Measurements from ENCODE around the gene APBB2. TPM values are rescaled to one million over a fixed set of nuclear protein-coding genes. Genes with fewer than 3 reads are reported as not detected.

The APBB2 gene
- total and polyA plus RNA-seq, 2 of the 4 experiments (the other 2 are of a cell fraction), result 47.9 to 75.5 TPM

DNA sequence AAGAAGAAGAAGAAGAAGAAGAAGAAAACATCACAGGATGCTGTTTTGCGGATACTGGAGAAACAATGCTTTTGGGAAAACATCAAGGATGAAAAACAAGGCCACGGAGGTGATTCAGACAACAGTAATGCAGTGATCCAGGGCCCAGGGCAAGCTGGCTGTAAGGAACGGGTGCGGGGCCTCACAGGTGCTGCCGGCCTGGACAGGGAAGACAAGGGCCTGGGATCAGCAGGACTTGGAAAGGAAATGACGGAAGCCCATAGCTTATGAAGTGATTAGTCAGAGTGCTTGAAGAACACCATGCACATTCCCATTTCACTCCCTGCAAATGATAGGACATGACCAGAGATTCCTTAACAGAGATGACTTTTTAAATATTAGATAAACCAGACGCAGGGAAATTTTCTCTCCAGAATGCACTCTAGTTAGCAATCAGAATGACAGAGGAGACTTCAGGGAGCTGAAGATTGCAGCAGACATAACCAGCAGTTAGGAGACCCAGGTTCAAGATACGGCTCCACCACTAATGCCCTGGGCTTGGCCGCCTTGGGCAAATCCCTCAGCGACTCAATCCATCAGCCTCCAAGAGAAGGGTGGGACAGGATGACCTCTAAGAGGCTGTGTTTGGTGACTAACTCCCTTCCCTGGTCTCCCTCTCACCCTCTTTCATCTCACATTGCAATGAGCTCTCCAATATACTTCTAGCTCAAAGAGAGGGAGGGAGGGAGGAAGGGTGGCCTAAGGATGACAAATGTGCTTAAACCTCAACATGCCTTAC, 54.1 kb downstream of the APBB2 start:
- peaks cover 14% of the 10 kb centered on the region for H4K20me1 ChIP-seq (ENCODE audit: insufficient read depth, low read length)
- H2BK120ac ChIP-seq (ENCODE audit: low read depth, low read length), result peak overlapping the region; percentile 42
- H3K27me3 ChIP-seq (ENCODE audit: control insufficient read depth, insufficient read depth, low read length), result no peaks in the 10 kb centered on the region
- no peak overlapping the region for H4K91ac ChIP-seq (ENCODE audit: insufficient read depth, low read depth, low read length)
- peaks cover 16% of the 10 kb centered on the region for H3K4me1 ChIP-seq (ENCODE audit: control insufficient read depth, insufficient read depth, low read length)
- POLR2A ChIA-PET (ENCODE audit: unreplicated experiment), result interaction anchor here (0.6 kb wide), 1 partner anchor 62 kb away, joined by 4 read pairs; no protein-coding TSS in a partner anchor
- WGBS, 2 experiments (ENCODE audit: extremely low coverage in 2 of 2, insufficient read length in 1 of 2), result 60% methylated on average over 1 of the region's 10 CpGs; no CpG with 5 or more reads in 1 of the 2 experiments
- TF ChIP-seq BHLHE40 (IDR thresholded peaks at IDR 0.05; ENCODE audit: low read depth, low read length) (0 out of 2 replicates have a peak, but pooled peaks have one; percentile 7), POLR2A (IDR thresholded peaks at IDR 0.05; ENCODE audit: low read depth, low read length) (no peak), MXI1 (IDR thresholded peaks at IDR 0.05; ENCODE audit: borderline replicate concordance, low read depth, low read length) (no peak), FOS (IDR thresholded peaks at IDR 0.05; ENCODE audit: low read depth, low read length) (no peak; the same call in 1 of the 2 replicates), RCOR1 (IDR thresholded peaks at IDR 0.05; ENCODE audit: insufficient replicate concordance, low read length) (peak; percentile 7), RAD21 (IDR thresholded peaks at IDR 0.05; ENCODE audit: low read length) (no peak), SMC3 (IDR thresholded peaks at IDR 0.05; ENCODE audit: low read depth, low read length) (no peak), CHD1 (IDR thresholded peaks at IDR 0.05; ENCODE audit: low read depth, low read length) (no peak), RFX5 (IDR thresholded peaks at IDR 0.05; ENCODE audit: low read depth, low read length) (no peak), MAZ (IDR thresholded peaks at IDR 0.05; ENCODE audit: borderline replicate concordance, low read depth, low read length) (no peak), MAFK (IDR thresholded peaks at IDR 0.05; ENCODE audit: low read depth, low read length) (no peak)
- TF ChIP-seq, protein P1, sequence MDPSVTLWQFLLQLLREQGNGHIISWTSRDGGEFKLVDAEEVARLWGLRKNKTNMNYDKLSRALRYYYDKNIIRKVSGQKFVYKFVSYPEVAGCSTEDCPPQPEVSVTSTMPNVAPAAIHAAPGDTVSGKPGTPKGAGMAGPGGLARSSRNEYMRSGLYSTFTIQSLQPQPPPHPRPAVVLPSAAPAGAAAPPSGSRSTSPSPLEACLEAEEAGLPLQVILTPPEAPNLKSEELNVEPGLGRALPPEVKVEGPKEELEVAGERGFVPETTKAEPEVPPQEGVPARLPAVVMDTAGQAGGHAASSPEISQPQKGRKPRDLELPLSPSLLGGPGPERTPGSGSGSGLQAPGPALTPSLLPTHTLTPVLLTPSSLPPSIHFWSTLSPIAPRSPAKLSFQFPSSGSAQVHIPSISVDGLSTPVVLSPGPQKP (IDR thresholded peaks at IDR 0.05; ENCODE audit: borderline replicate concordance, low read depth, low read length), result no peak
- TF ChIP-seq, protein P2, sequence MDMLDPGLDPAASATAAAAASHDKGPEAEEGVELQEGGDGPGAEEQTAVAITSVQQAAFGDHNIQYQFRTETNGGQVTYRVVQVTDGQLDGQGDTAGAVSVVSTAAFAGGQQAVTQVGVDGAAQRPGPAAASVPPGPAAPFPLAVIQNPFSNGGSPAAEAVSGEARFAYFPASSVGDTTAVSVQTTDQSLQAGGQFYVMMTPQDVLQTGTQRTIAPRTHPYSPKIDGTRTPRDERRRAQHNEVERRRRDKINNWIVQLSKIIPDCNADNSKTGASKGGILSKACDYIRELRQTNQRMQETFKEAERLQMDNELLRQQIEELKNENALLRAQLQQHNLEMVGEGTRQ (IDR thresholded peaks at IDR 0.05; ENCODE audit: low read depth, low read length), result no peak
- no peak overlapping the region for H3K27ac ChIP-seq (ENCODE audit: insufficient read depth, low read length)
- no peaks in the 10 kb centered on the region for H3K36me3 ChIP-seq (ENCODE audit: control insufficient read depth, insufficient read depth, low read length)
- peak; percentile 77 for ATAC-seq (ENCODE audit: low read depth)
- H3K79me1 ChIP-seq (ENCODE audit: low read depth in 1 of 2, low read length in 2 of 2), result peaks cover 31 to 69% of the 10 kb centered on the region in 2 experiments
- H3K9me1 ChIP-seq (ENCODE audit: insufficient read depth, low read length), result peaks cover 21% of the 10 kb centered on the region
- H2AK9ac ChIP-seq (replicated peaks; ENCODE audit: low read depth, low read length, poor library complexity), result peak overlapping the region; percentile 69
- intact Hi-C loops (cut with micrococcal nuclease), result no loop called here
- H3K9me3 ChIP-seq (ENCODE audit: control insufficient read depth, insufficient read depth, low read length), result no peaks in the 10 kb centered on the region
- no peak overlapping the region for H2AK5ac ChIP-seq (ENCODE audit: low read depth, low read length)
- in situ Hi-C loops (cut with MboI; ENCODE audit: low sequenced_read_pairs), result no loop called here
- H2BK20ac ChIP-seq (ENCODE audit: low read depth, low read length), result peak overlapping the region; percentile 42; the same call in 1 of the 2 replicates
- peak overlapping the region; percentile 70; the same call in 1 of the 2 replicates for H3K23ac ChIP-seq (ENCODE audit: low read depth, low read length)
- H3K56ac ChIP-seq (ENCODE audit: extremely low read depth, insufficient read depth, low read length), result no peak overlapping the region
- no TSS peak for BruUV-seq (replicated peaks)
- H3K4ac ChIP-seq (ENCODE audit: low read depth, low read length), result peak overlapping the region; percentile 58; the same call in 1 of the 2 replicates
- H2BK5ac ChIP-seq (ENCODE audit: low read depth, low read length, poor library complexity, severe bottlenecking), result peak overlapping the region; percentile 84
- H3K14ac ChIP-seq (replicated peaks; ENCODE audit: low read depth, low read length), result peak overlapping the region; percentile 4; the same call in 1 of the 2 replicates
- no peak overlapping the region for H3K4me3 ChIP-seq (ENCODE audit: insufficient read depth, low read depth, low read length)
- H3K18ac ChIP-seq (ENCODE audit: low read depth, low read length), result peak overlapping the region; percentile 0; the same call in 1 of the 2 replicates
- H4K8ac ChIP-seq (ENCODE audit: low read depth in 2 of 2, low read length in 2 of 2), result peak overlapping the region in 1 of 2 experiments; percentile 19; a peak in 1 of 4 replicates
- no peak overlapping the region for H3K9ac ChIP-seq (ENCODE audit: low read depth, low read length)
- peak overlapping the region; percentile 16 for H2AFZ ChIP-seq (replicated peaks; ENCODE audit: low read length, poor library complexity)
- CTCF ChIA-PET, result interaction anchor here (0.8 to 1.0 kb wide), 2 partner anchors 17 to 44 kb away, joined by 3 read pairs; no protein-coding TSS in a partner anchor
- peak overlapping the region; percentile 47; the same call in 1 of the 2 replicates for H3K4me2 ChIP-seq (ENCODE audit: low read depth, low read length)
- peak overlapping the region; percentile 7; the same call in 1 of the 3 replicates for H2BK15ac ChIP-seq (ENCODE audit: low read depth, low read length)
- dilution Hi-C loops (cut with HindIII; ENCODE audit: low sequenced_read_pairs, unreplicated experiment), result no loop called here
- DNase-seq, result peak; percentile 96
- H4K5ac ChIP-seq (ENCODE audit: low read depth, low read length), result 0 out of 2 replicates have a peak overlapping the region, but pooled peaks have one; percentile 3

Data from IMR-90 (cell line).